Measurements from ENCODE around the gene SIGMAR1. TPM values are rescaled to one million over a fixed set of nuclear protein-coding genes. Genes with fewer than 3 reads are reported as not detected.

Gene SIGMAR1
- total RNA-seq, 4 donors from 2014 or later: 18.9 to 35.7 (median 27.4) TPM

DNA sequence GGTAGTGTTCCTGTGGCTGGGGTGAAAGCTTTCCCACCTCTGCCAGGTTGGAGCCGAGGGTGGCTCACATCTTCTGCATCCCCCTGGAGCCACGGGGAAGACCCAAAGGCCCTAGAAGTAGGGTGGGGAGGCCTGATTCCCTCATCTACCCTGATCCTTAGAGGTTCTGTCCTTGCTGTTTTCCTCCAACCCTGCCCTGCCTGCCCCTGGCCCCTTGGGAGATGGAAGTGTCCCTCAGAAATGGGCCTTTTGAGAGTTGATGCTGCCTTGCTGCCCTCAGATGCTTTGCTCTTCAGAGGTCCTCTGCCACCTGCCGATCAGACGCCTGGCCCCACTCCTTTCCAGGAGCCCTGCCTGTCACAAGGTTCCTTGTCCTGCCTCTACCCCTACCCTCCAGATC, 47.2 kb upstream of the SIGMAR1 start:
- ATAC-seq (no peak), DNase-seq (no peak)
- Histone ChIP-seq H3K9me3 (no peaks in the 10 kb centered on the region), H3K36me3 (no peaks in the 10 kb centered on the region), H3K4me1 (no peaks in the 10 kb centered on the region), H3K27me3 (no peaks in the 10 kb centered on the region), H3K27ac (no peak overlapping the region), H3K4me3 (no peak overlapping the region)
- intact Hi-C loops (cut with DNase I; ENCODE audit: low total_unique reads) (no loop called here), in situ Hi-C loops (cut with MboI; ENCODE audit: low sequenced_read_pairs in 4 of 4) (no loop called here)
- TF ChIP-seq, protein P1, sequence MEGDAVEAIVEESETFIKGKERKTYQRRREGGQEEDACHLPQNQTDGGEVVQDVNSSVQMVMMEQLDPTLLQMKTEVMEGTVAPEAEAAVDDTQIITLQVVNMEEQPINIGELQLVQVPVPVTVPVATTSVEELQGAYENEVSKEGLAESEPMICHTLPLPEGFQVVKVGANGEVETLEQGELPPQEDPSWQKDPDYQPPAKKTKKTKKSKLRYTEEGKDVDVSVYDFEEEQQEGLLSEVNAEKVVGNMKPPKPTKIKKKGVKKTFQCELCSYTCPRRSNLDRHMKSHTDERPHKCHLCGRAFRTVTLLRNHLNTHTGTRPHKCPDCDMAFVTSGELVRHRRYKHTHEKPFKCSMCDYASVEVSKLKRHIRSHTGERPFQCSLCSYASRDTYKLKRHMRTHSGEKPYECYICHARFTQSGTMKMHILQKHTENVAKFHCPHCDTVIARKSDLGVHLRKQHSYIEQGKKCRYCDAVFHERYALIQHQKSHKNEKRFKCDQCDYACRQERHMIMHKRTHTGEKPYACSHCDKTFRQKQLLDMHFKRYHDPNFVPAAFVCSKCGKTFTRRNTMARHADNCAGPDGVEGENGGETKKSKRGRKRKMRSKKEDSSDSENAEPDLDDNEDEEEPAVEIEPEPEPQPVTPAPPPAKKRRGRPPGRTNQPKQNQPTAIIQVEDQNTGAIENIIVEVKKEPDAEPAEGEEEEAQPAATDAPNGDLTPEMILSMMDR (IDR thresholded peaks at IDR 0.05 in 4 of 5, conservative IDR thresholded peaks at IDR 0.05 in 1 of 5): no peak
- TF ChIP-seq POLR2A (IDR thresholded peaks at IDR 0.05): no peak

DNA sequence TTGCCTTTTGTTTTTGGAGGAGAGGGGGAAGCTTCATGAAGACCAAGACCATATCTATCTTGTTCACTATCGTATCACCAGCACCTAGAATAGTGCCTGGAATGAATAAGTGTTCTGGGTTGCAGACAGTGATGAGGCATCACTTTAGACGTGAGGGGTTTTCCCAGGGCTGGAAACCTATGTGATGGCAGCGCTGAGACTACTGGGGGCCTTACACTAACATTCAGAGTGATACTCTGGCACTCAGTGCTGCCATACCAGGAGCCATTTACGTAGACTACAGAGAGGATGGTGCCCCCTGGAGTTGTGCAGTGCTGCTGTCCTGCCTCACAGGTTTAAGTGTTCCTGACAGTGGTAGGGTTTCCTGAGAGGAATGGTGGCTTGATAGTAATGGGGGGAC, 46.6 kb upstream of the SIGMAR1 start:
- no peaks in the 10 kb centered on the region for H3K4me1 ChIP-seq
- intact Hi-C loops (cut with DNase I; ENCODE audit: low total_unique reads): no loop called here
- H3K9me3 ChIP-seq: no peaks in the 10 kb centered on the region
- no peak for DNase-seq
- ATAC-seq: no peak
- no peak overlapping the region for H3K4me3 ChIP-seq
- H3K27ac ChIP-seq: no peak overlapping the region
- no peaks in the 10 kb centered on the region for H3K27me3 ChIP-seq
- no peaks in the 10 kb centered on the region for H3K36me3 ChIP-seq
- in situ Hi-C loops (cut with MboI; ENCODE audit: low sequenced_read_pairs in 4 of 4): no loop called here
- TF ChIP-seq, protein P1 (IDR thresholded peaks at IDR 0.05 in 4 of 5, conservative IDR thresholded peaks at IDR 0.05 in 1 of 5): no peak
- TF ChIP-seq POLR2A (IDR thresholded peaks at IDR 0.05): no peak

DNA sequence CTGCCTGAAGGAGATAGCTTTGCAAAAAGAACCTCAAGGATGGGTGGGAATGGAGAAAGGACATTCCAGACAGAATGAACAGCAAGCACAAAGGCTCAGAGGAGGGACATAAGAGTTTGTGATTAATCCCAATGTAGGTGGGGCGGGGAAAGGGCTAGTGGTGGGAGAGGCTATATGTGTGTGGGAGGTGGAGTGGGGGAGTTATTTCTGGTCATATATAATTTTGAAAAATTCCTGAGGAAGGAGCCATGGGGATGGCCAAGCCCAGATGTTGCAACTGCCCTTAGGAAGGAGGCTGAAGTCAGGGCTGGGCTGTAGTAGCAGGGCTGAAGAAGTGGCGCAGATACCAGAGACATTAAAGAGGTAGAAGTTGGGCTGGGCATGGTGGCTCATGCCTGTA, 38.3 kb upstream of the SIGMAR1 start:
- Histone ChIP-seq H3K36me3 (no peaks in the 10 kb centered on the region), H3K27me3 (no peaks in the 10 kb centered on the region), H3K4me3 (no peak overlapping the region), H3K9me3 (no peaks in the 10 kb centered on the region), H3K27ac (no peak overlapping the region), H3K4me1 (peaks cover 3 to 4% of the 10 kb centered on the region in 2 donors)
- in situ Hi-C loops (cut with MboI; ENCODE audit: low sequenced_read_pairs in 4 of 4) (no loop called here), intact Hi-C loops (cut with DNase I; ENCODE audit: low total_unique reads) (no loop called here)
- ATAC-seq (no peak), DNase-seq (no peak)
- TF ChIP-seq POLR2A (IDR thresholded peaks at IDR 0.05): no peak
- TF ChIP-seq, protein P1 (IDR thresholded peaks at IDR 0.05 in 4 of 5, conservative IDR thresholded peaks at IDR 0.05 in 1 of 5): no peak

DNA sequence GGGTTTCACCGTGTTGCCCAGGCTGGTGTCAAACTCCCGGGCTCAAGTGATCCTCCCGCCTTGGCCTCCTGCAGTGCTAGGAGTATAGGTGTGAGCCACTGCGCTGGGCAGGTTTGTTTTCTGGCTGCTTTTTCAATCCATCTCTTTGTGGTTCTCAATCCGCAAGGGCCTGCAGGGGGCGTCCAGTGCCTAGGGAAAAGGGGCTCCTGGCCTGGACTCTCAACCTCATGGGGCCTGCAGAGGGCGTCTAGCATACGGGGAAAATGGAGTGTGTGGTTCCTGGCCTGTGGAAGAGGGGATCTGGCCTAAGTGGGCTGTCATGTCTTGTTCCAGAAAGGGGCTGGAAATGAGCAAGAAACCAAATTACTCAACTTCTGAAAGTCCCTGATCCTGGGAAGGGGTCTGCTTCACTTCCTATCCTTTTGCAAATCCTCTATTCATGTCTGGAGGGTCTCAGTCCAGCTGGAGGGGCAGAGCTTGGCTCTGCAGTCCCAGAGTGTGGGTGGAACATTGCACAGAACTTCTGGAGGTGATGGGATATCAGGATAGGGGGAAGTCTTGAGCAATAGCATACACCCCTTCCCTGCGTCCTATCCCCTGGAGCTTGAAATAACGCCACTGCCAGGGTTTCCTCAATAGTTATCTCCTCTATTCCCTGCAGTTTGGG, 37.6 kb upstream of the SIGMAR1 start:
- no peak overlapping the region for H3K4me3 ChIP-seq
- H3K9me3 ChIP-seq: no peaks in the 10 kb centered on the region
- no peak for DNase-seq
- TF ChIP-seq, protein P1 (IDR thresholded peaks at IDR 0.05 in 4 of 5, conservative IDR thresholded peaks at IDR 0.05 in 1 of 5): peak in 2 of 5 experiments; percentile 21 to 25
- no peak for TF ChIP-seq POLR2A (IDR thresholded peaks at IDR 0.05)
- in situ Hi-C loops (cut with MboI; ENCODE audit: low sequenced_read_pairs in 4 of 4) (no loop called here), intact Hi-C loops (cut with DNase I; ENCODE audit: low total_unique reads) (no loop called here)
- no peaks in the 10 kb centered on the region for H3K27me3 ChIP-seq
- H3K4me1 ChIP-seq: peaks cover 3 to 4% of the 10 kb centered on the region in 2 donors
- no peak for ATAC-seq
- H3K36me3 ChIP-seq: no peaks in the 10 kb centered on the region
- no peak overlapping the region for H3K27ac ChIP-seq

DNA sequence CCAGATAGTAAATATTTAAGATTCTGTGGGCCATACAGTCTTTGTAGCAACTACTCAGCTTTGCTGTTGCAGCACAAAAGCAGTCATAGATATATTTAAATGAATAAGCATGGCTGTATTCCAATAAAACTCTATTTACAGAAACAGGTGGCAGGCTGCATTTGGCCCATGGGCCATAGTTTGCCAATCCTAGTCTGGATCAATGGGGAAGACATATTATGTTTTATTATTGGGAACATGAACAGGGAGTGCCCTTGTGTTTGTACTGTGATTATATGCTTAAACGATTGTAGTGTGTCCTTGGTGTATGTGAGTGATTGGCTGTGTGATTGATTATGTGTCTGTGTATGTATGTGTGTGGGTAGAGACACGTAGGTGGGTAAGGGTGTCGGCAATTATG, 36.9 kb upstream of the SIGMAR1 start:
- no peaks in the 10 kb centered on the region for H3K27me3 ChIP-seq
- in situ Hi-C loops (cut with MboI; ENCODE audit: low sequenced_read_pairs in 4 of 4) (loop anchor here in 1 of 4 donors (25.0 kb wide), 1 partner anchor 413 kb away; the partner anchor contains the start of genes FANCG and PIGO), intact Hi-C loops (cut with DNase I; ENCODE audit: low total_unique reads) (no loop called here)
- H3K36me3 ChIP-seq: no peaks in the 10 kb centered on the region
- H3K27ac ChIP-seq: no peak overlapping the region
- ATAC-seq: no peak
- H3K4me3 ChIP-seq: no peak overlapping the region
- TF ChIP-seq, protein P1 (IDR thresholded peaks at IDR 0.05 in 4 of 5, conservative IDR thresholded peaks at IDR 0.05 in 1 of 5): no peak
- TF ChIP-seq POLR2A (IDR thresholded peaks at IDR 0.05): no peak
- peaks cover 3 to 4% of the 10 kb centered on the region in 2 donors for H3K4me1 ChIP-seq
- no peak for DNase-seq
- no peaks in the 10 kb centered on the region for H3K9me3 ChIP-seq

All from gastrocnemius medialis (tissue), 4 donors.